Measurements from ENCODE around the gene APIP. TPM values are rescaled to one million over a fixed set of nuclear protein-coding genes. Genes with fewer than 3 reads are reported as not detected.

Gene APIP
- total RNA-seq, 4 donors from 2014 or later, result 9.9 to 16.1 (median 13.5) TPM

DNA sequence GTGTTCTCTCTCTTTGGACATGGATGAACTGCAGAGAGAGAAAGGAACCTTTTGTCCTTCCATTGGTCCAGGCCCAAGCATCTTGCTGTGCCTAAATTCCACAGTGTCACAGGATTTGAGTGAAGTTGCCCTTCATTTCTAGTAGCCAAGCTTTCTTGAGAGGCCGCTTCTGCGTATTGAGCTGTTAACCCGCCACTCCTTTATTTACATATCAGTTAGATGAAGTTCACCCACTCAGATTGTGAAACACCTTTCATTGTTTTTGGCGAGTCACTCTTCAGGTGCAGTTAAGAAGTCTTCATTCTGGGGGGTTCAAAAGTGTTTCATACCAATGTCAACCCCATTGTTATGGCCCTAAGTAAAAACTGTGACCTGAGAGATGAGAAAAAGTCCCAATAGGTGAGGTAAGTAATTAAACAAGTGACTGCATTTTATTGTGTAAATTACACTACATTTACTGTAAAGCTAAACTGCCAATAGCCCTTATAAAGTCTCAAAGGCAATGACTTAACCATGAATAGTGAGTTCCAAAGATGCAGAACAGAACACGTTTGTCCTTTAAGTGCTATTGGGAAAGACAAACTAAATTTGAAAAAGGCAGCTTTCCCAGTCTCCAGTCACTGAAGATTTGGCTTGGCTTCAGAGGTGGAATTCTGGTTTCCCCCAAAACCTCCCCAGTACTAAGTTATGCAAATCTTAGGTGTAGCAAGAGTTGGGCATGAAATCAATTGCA, 61.0 kb downstream of the APIP start:
- TF ChIP-seq, protein P1, sequence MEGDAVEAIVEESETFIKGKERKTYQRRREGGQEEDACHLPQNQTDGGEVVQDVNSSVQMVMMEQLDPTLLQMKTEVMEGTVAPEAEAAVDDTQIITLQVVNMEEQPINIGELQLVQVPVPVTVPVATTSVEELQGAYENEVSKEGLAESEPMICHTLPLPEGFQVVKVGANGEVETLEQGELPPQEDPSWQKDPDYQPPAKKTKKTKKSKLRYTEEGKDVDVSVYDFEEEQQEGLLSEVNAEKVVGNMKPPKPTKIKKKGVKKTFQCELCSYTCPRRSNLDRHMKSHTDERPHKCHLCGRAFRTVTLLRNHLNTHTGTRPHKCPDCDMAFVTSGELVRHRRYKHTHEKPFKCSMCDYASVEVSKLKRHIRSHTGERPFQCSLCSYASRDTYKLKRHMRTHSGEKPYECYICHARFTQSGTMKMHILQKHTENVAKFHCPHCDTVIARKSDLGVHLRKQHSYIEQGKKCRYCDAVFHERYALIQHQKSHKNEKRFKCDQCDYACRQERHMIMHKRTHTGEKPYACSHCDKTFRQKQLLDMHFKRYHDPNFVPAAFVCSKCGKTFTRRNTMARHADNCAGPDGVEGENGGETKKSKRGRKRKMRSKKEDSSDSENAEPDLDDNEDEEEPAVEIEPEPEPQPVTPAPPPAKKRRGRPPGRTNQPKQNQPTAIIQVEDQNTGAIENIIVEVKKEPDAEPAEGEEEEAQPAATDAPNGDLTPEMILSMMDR (IDR thresholded peaks at IDR 0.05), result no peak
- intact Hi-C loops (cut with DNase I; ENCODE audit: low total_unique reads), result no loop called here
- WGBS, 2 donors, result 58 to 67% methylated on average over 5 of the region's 5 CpGs
- H3K4me3 ChIP-seq (ENCODE audit: low read depth, poor library complexity, severe bottlenecking), result no peak overlapping the region
- peak in 1 of 2 donors; percentile 32 for DNase-seq (ENCODE audit: low spot score in 2 of 2)

DNA sequence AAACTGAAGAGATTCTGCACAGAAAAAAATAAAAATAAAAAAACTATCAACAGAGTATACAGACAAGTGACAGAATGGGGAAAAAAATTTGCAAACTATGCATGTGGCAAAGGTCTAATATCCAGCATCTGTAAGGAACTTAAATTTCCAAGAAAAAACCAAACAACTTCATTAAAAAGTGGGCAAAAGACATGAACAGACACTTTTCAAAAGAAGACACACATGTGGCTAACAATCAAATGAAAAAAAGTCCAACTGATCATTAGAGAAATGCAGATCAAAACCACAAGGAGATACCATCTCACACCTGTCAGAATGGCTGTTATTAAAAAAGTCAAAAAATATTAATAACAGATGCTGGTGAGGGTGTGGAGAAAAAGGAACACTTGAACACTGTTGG, 64.3 kb downstream of the APIP start:
- TF ChIP-seq, protein P1 (IDR thresholded peaks at IDR 0.05), result no peak
- no peak for TF ChIP-seq POLR2A (IDR thresholded peaks at IDR 0.05)
- intact Hi-C loops (cut with DNase I; ENCODE audit: low total_unique reads), result loop anchor here (1.0 kb wide), 1 partner anchor 16 kb away; no protein-coding TSS in a partner anchor

DNA sequence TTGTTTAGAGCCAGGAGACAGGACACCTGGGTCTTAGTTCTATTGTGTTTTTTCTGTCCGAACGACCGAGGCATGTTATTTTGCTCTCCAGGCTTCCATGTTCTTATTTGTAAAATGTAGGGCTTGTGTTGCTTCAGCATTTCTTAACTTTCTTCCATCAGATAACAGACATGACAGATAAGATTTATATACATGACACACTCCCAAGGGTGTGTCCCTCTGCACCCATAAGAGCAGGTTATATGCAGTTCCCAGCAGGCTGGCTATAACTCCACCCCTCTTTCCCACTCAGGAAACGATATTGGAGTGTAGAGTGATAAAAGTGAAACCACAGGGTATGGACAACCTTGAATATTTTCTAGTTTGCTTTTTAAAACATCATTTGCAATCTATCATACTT, 65.8 kb downstream of the APIP start:
- 46 to 59% methylated on average over 4 of the region's 4 CpGs for WGBS, 2 donors
- intact Hi-C loops (cut with DNase I; ENCODE audit: low total_unique reads), result no loop called here
- TF ChIP-seq, protein P1 (IDR thresholded peaks at IDR 0.05), result no peak
- no peak for TF ChIP-seq POLR2A (IDR thresholded peaks at IDR 0.05)
- no peak overlapping the region for H3K4me3 ChIP-seq (ENCODE audit: low read depth, poor library complexity, severe bottlenecking)
- no peak for DNase-seq (ENCODE audit: low spot score in 2 of 2)

More for the DNA sequence above, 64.3 kb downstream of the APIP start:
- no peak for DNase-seq (ENCODE audit: low spot score in 2 of 2)
- no peak overlapping the region for H3K4me3 ChIP-seq (ENCODE audit: low read depth, poor library complexity, severe bottlenecking)

DNA sequence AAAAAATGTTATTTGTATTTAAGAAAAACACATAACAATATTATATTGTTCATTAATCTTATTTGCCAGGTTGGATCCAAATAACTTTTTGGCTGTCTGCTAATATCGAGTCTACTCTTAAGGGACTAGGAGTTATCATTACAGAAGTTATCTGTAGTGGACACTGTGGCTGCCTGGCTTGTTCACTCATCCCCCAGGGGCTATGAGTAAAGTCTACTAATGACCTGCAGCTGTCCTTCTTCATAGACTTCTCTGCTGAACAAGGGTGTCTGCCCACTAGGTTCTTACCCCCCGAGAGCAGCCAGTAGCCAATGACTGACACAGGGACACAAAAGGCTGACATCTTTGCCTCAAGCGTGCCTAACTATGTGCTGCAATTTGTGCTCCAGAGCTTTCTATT, 69.7 kb downstream of the APIP start:
- intact Hi-C loops (cut with DNase I; ENCODE audit: low total_unique reads), result no loop called here

DNA sequence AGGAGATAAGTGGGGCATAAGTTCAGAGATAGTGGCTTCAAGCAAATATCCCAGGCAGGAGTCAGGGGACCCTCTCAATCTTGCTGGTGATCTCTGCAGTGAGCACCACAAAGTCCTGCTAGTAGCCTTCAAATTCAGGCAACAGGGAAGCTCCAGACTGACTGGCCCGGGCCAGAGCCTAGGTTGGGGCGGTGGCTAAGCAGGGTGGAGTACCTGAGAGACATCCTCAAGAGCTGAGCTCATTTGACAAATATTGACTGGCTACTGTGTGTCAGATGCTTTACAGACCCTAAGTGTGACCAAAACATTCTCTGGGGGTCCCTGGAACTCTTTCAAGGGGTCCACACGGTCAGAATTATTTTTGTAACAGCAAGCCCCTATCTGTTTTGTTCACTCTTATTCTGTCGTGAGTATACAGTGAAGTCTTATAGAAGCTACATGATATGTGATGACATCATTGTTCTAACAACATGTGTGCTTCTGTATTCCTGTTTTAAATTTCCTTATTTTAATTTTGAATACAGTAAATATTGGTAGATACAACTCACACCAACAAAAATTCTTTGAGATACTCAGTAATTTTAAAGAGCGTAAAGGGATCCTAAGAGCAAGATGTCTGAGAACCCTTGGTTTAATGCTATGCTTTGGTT, 71.6 kb downstream of the APIP start:
- TF ChIP-seq, protein P1 (IDR thresholded peaks at IDR 0.05), result no peak
- TF ChIP-seq POLR2A (IDR thresholded peaks at IDR 0.05), result no peak
- intact Hi-C loops (cut with DNase I; ENCODE audit: low total_unique reads), result no loop called here
- WGBS, 2 donors, result 76 to 83% methylated on average over 3 to 5 of the region's 5 CpGs
- DNase-seq (ENCODE audit: low spot score in 2 of 2), result no peak
- H3K4me3 ChIP-seq (ENCODE audit: low read depth, poor library complexity, severe bottlenecking), result no peak overlapping the region

More for the DNA sequence above, 69.7 kb downstream of the APIP start:
- no peak overlapping the region for H3K4me3 ChIP-seq (ENCODE audit: low read depth, poor library complexity, severe bottlenecking)
- 82% methylated on average over 3 of the region's 3 CpGs for WGBS, 2 donors
- no peak for DNase-seq (ENCODE audit: low spot score in 2 of 2)
- TF ChIP-seq POLR2A (IDR thresholded peaks at IDR 0.05), result no peak
- TF ChIP-seq, protein P1 (IDR thresholded peaks at IDR 0.05), result no peak

All from lower leg skin (tissue), 4 donors.